ENCODE results near the gene GNAZ. TPM values are rescaled to one million over a fixed set of nuclear protein-coding genes. Genes with fewer than 3 reads are reported as not detected.
A peak's percentile ranks its signal among the peaks of the same experiment; 100 is the strongest.

GNAZ gene
- total RNA-seq, 1 donor: 1.3 TPM

GRCh38 chr22:23146478-23147205, 76.3 kb downstream of the GNAZ start:
- no peak overlapping the region for H3K4me3 ChIP-seq (ENCODE audit: low read depth, low read length)
- DNase-seq (ENCODE audit: low read depth): no peak
- no peak for TF ChIP-seq CTCF (IDR thresholded peaks at IDR 0.05; ENCODE audit: insufficient read depth, low read depth, low read length)

- no peak for TF ChIP-seq CTCF (IDR thresholded peaks at IDR 0.05; ENCODE audit: insufficient read depth, low read depth, low read length)
- no peak overlapping the region for H3K4me3 ChIP-seq (ENCODE audit: low read depth, low read length)
Measured at GRCh38 chr22:23147617-23148387, 77.5 kb downstream of the GNAZ start.

GRCh38 chr22:23149743-23150238, 79.5 kb downstream of the GNAZ start:
- DNase-seq (ENCODE audit: low read depth): no peak
- no peak for TF ChIP-seq CTCF (IDR thresholded peaks at IDR 0.05; ENCODE audit: insufficient read depth, low read depth, low read length)
- no peak overlapping the region for H3K4me3 ChIP-seq (ENCODE audit: low read depth, low read length)

More at GRCh38 chr22:23147617-23148387, 77.5 kb downstream of the GNAZ start:
- DNase-seq (ENCODE audit: low read depth): peak; percentile 83

GRCh38 chr22:23150762-23151161, 80.4 kb downstream of the GNAZ start:
- no peak for TF ChIP-seq CTCF (IDR thresholded peaks at IDR 0.05; ENCODE audit: insufficient read depth, low read depth, low read length)

GRCh38 chr22:23151827-23152226, 81.5 kb downstream of the GNAZ start:
- no peak for TF ChIP-seq CTCF (IDR thresholded peaks at IDR 0.05; ENCODE audit: insufficient read depth, low read depth, low read length)
- DNase-seq (ENCODE audit: low read depth): no peak
- H3K4me3 ChIP-seq (ENCODE audit: low read depth, low read length): no peak overlapping the region

More at GRCh38 chr22:23150762-23151161, 80.4 kb downstream of the GNAZ start:
- H3K4me3 ChIP-seq (ENCODE audit: low read depth, low read length): no peak overlapping the region
- DNase-seq (ENCODE audit: low read depth): no peak

GRCh38 chr22:23152238-23153114, 82.2 kb downstream of the GNAZ start:
- no peak for TF ChIP-seq CTCF (IDR thresholded peaks at IDR 0.05; ENCODE audit: insufficient read depth, low read depth, low read length)
- DNase-seq (ENCODE audit: low read depth): no peak
- H3K4me3 ChIP-seq (ENCODE audit: low read depth, low read length): no peak overlapping the region

Data from fibroblast of villous mesenchyme (primary cell).